Activated CD4-positive, alpha-beta T cell treated with anti-CD3 and anti-CD28 coated beads for 36 hours (primary cell): ENCODE measurements around the gene SLC25A12. TPM values are rescaled to one million over a fixed set of nuclear protein-coding genes. Genes with fewer than 3 reads are reported as not detected.
A peak's percentile ranks its signal among the peaks of the same experiment; 100 is the strongest.

Source experiments
- ATAC-seq: fragments of 200-7000 bp; cut with Tn5 transposase; one replicate; pipeline ENCODE4 v1.10.0; 2021; ENCODE audit warnings: mild to moderate bottlenecking, moderate library complexity
- CTCF ChIA-PET: fragments of 350-600 bp; sonication (Branson Sonifier 250); formaldehyde crosslinking; loops from one replicate; lab custom pipeline; 2021; ENCODE audit warnings: antibody characterized with exemption; lab: Charles Lee
- POLR2A ChIA-PET: fragments of 350-600 bp; sonication (Branson Sonifier 250); formaldehyde crosslinking; loops from one replicate; lab custom pipeline; 2021; ENCODE audit warnings: antibody characterized with exemption, inconsistent platforms; lab: Charles Lee
- DNase-seq: peaks from one replicate; pipeline ENCODE4 v3.0.0-alpha.2; 2020
- H3K27ac Mint-ChIP-seq: one replicate; pipeline ENCODE4 v1.8.0; 2021; ENCODE audit warnings: mixed read lengths
- H3K27me3 Mint-ChIP-seq: one replicate; pipeline ENCODE4 v1.8.0; 2021; ENCODE audit warnings: mixed read lengths
- H3K36me3 Mint-ChIP-seq: one replicate; pipeline ENCODE4 v1.8.0; 2021; ENCODE audit warnings: low read depth, mixed read lengths
- H3K4me1 Mint-ChIP-seq: one replicate; pipeline ENCODE4 v1.8.0; 2021; ENCODE audit warnings: mixed read lengths
- H3K4me3 Mint-ChIP-seq: one replicate; pipeline ENCODE4 v1.8.0; 2021; ENCODE audit warnings: mild to moderate bottlenecking, moderate library complexity, mixed read lengths
- H3K9me3 Mint-ChIP-seq: one replicate; pipeline ENCODE4 v1.8.0; 2021; ENCODE audit warnings: low read depth, mixed read lengths
- intact Hi-C, 2 experiments: fragments of 100-400 bp; cut with DNase I in 1 of 2; cut with micrococcal nuclease in 1 of 2; formaldehyde crosslinking; loops; one replicate each; pipeline versions ENCODE4 v1.14.2 to v1.15.1; 2022 to 2024; cut with DNase I, micrococcal nuclease
- total RNA-seq, 2 experiments: library from RNA; stranded (reverse); gene quantifications; one replicate each; pipeline ENCODE4 v1.2.3, GENCODE V29; 2021

Gene SLC25A12
- 10 to 100 TPM; 19.5 to 22.4 TPM for total RNA-seq

GRCh38 chr2:171893824-171894611, at the start of gene SLC25A12:
Gene SLC25A12, minus strand, starts transcription at chr2:171894244. Its CDS starts 30 bp downstream, at chr2:171894214.
- ATAC-seq, result peak; percentile 98
- no peaks in the 10 kb centered on the region for H3K9me3 Mint-ChIP-seq
- no peaks in the 10 kb centered on the region for H3K27me3 Mint-ChIP-seq

GRCh38 chr2:171941316-171941699, 47.3 kb upstream of the SLC25A12 start:
- intact Hi-C loops, result no loop called here
- CTCF ChIA-PET, result interaction anchor here (0.9 to 1.4 kb wide), 4 partner anchors 10 to 398 kb away, joined by 3 to 5 read pairs (median 3); partner anchors contain the start of gene HAT1
- ATAC-seq, result no peak
- POLR2A ChIA-PET, result no interaction called here
- H3K4me1 Mint-ChIP-seq, result peaks cover 21% of the 10 kb centered on the region
- no peaks in the 10 kb centered on the region for H3K9me3 Mint-ChIP-seq
- H3K4me3 Mint-ChIP-seq, result no peak overlapping the region
- no peak for DNase-seq
- H3K36me3 Mint-ChIP-seq, result peaks cover 10% of the 10 kb centered on the region
- H3K27ac Mint-ChIP-seq, result no peak overlapping the region
- H3K27me3 Mint-ChIP-seq, result no peaks in the 10 kb centered on the region

More at GRCh38 chr2:171893824-171894611, at the start of gene SLC25A12:
- Mint-ChIP-seq H3K36me3 (peaks cover 22% of the 10 kb centered on the region), H3K4me3 (peak within 1 kb of the TSS; percentile 100), H3K4me1 (peaks cover 30% of the 10 kb centered on the region), H3K27ac (peak within 1 kb of the TSS; percentile 98)
- POLR2A ChIA-PET, result interaction anchor here (1.1 to 1.2 kb wide), 2 partner anchors 29 to 30 kb away, joined by 5 read pairs; partner anchors contain the start of gene HAT1
- peak; percentile 88 for DNase-seq
- CTCF ChIA-PET, result interaction anchor here (0.6 to 1.4 kb wide), 4 partner anchors 8 to 217 kb away, joined by 3 to 5 read pairs (median 3); partner anchors contain the start of genes DLX2 and HAT1
- intact Hi-C loops, result loop anchor here (1.0 to 2.0 kb wide), 6 partner anchors 28 to 661 kb away; partner anchors contain the start of genes HAT1 (in 2 of the 2), METAP1D (in 2 of the 2), DCAF17 (in 1 of the 2) and DLX2 (in 1 of the 2)

- CTCF ChIA-PET, result interaction anchor here (0.6 to 1.0 kb wide), 3 partner anchors 98 to 236 kb away, joined by 3 to 5 read pairs (median 3); no protein-coding TSS in a partner anchor
- ATAC-seq, result no peak
Observed at GRCh38 chr2:171939743-171940071, 45.7 kb upstream of the SLC25A12 start.

GRCh38 chr2:171939058-171939742, 45.2 kb upstream of the SLC25A12 start:
- ATAC-seq (no peak), DNase-seq (no peak)
- Mint-ChIP-seq H3K27ac (no peak overlapping the region), H3K27me3 (no peaks in the 10 kb centered on the region), H3K36me3 (peaks cover 15% of the 10 kb centered on the region), H3K4me1 (peaks cover 27% of the 10 kb centered on the region), H3K9me3 (no peaks in the 10 kb centered on the region), H3K4me3 (no peak overlapping the region)
- CTCF ChIA-PET, result interaction anchor here (0.6 to 1.0 kb wide), 2 partner anchors 99 to 235 kb away, joined by 3 to 5 read pairs; no protein-coding TSS in a partner anchor
- intact Hi-C loops, result no loop called here
- POLR2A ChIA-PET, result no interaction called here

More at GRCh38 chr2:171939743-171940071, 45.7 kb upstream of the SLC25A12 start:
- intact Hi-C loops, result no loop called here
- Mint-ChIP-seq H3K36me3 (peaks cover 12% of the 10 kb centered on the region), H3K27ac (no peak overlapping the region), H3K27me3 (no peaks in the 10 kb centered on the region), H3K9me3 (no peaks in the 10 kb centered on the region), H3K4me1 (peaks cover 27% of the 10 kb centered on the region), H3K4me3 (no peak overlapping the region)
- POLR2A ChIA-PET, result interaction anchor here (0.5 kb wide), 1 partner anchor 63 kb away, joined by 3 read pairs; no protein-coding TSS in a partner anchor
- no peak for DNase-seq

- CTCF ChIA-PET, result interaction anchor here (0.6 kb wide), 1 partner anchor 174 kb away, joined by 3 read pairs; no protein-coding TSS in a partner anchor
- peaks cover 57% of the 10 kb centered on the region for H3K36me3 Mint-ChIP-seq
- no peak overlapping the region for H3K4me3 Mint-ChIP-seq
- intact Hi-C loops, result no loop called here
- no peak overlapping the region for H3K27ac Mint-ChIP-seq
- no peaks in the 10 kb centered on the region for H3K27me3 Mint-ChIP-seq
- no peak for ATAC-seq
- POLR2A ChIA-PET, result interaction anchor here (0.7 kb wide), 1 partner anchor 13 kb away, joined by 9 read pairs; no protein-coding TSS in a partner anchor
- H3K4me1 Mint-ChIP-seq, result peaks cover 54% of the 10 kb centered on the region
- no peak for DNase-seq
- no peaks in the 10 kb centered on the region for H3K9me3 Mint-ChIP-seq
Observed at GRCh38 chr2:171930385-171930784, 36.3 kb upstream of the SLC25A12 start.

GRCh38 chr2:171924170-171924942, 30.3 kb upstream of the SLC25A12 start:
- DNase-seq (no peak), ATAC-seq (no peak)
- peaks cover 35% of the 10 kb centered on the region for H3K36me3 Mint-ChIP-seq
- intact Hi-C loops, result loop anchor here in 1 of 2 experiments (5.0 to 10.0 kb wide), 2 partner anchors 490 to 543 kb away; partner anchors contain the start of genes DCAF17 and METTL8
- peaks cover 49% of the 10 kb centered on the region for H3K4me1 Mint-ChIP-seq
- ChIA-PET CTCF (no interaction called here), POLR2A (interaction anchor here (0.9 kb wide), 1 partner anchor 31 kb away, joined by 5 read pairs; no protein-coding TSS in a partner anchor)
- no peaks in the 10 kb centered on the region for H3K9me3 Mint-ChIP-seq
- H3K27me3 Mint-ChIP-seq, result no peaks in the 10 kb centered on the region
- H3K4me3 Mint-ChIP-seq, result peak overlapping the region; percentile 94
- H3K27ac Mint-ChIP-seq, result peak overlapping the region; percentile 68

GRCh38 chr2:171923206-171923605, 29.2 kb upstream of the SLC25A12 start:
- no peaks in the 10 kb centered on the region for H3K9me3 Mint-ChIP-seq
- no peaks in the 10 kb centered on the region for H3K27me3 Mint-ChIP-seq
- H3K4me1 Mint-ChIP-seq, result peaks cover 38% of the 10 kb centered on the region
- intact Hi-C loops, result loop anchor here (2.0 to 10.0 kb wide), 3 partner anchors 182 to 544 kb away; partner anchors contain the start of genes DCAF17 (in 1 of the 2) and METTL8 (in 1 of the 2)
- H3K36me3 Mint-ChIP-seq, result peaks cover 27% of the 10 kb centered on the region
- ChIA-PET POLR2A (interaction anchor here (0.6 to 1.3 kb wide), 3 partner anchors 29 to 186 kb away, joined by 3 to 5 read pairs (median 5); partner anchors contain the start of gene SLC25A12), CTCF (interaction anchor here (1.2 to 1.7 kb wide), 3 partner anchors 10 to 219 kb away, joined by 3 to 5 read pairs (median 3); partner anchors contain the start of gene SLC25A12)
- H3K4me3 Mint-ChIP-seq, result peak overlapping the region; percentile 94
- peak overlapping the region; percentile 98 for H3K27ac Mint-ChIP-seq
- no peak for ATAC-seq
- DNase-seq, result peak; percentile 16

GRCh38 chr2:171922230-171923022, 28.4 kb upstream of the SLC25A12 start, which contains the start of gene HAT1:
Gene HAT1, plus strand, starts transcription at chr2:171922461. Its CDS starts 40 bp downstream, at chr2:171922501.
- Mint-ChIP-seq H3K36me3 (peaks cover 20% of the 10 kb centered on the region), H3K27me3 (no peaks in the 10 kb centered on the region), H3K27ac (peak within 1 kb of the TSS; percentile 98), H3K4me3 (peak within 1 kb of the TSS; percentile 94), H3K4me1 (peaks cover 38% of the 10 kb centered on the region), H3K9me3 (no peaks in the 10 kb centered on the region)
- DNase-seq (peak; percentile 99), ATAC-seq (peak; percentile 96)
- ChIA-PET CTCF (interaction anchor here (0.6 to 1.7 kb wide), 9 partner anchors 9 to 691 kb away, joined by 3 to 5 read pairs (median 3); partner anchors contain the start of genes DLX2 and SLC25A12), POLR2A (interaction anchor here (0.6 to 1.3 kb wide), 5 partner anchors 28 to 708 kb away, joined by 3 to 9 read pairs (median 5); partner anchors contain the start of genes DYNC1I2 and SLC25A12)
- intact Hi-C loops, result loop anchor here (1.0 to 10.0 kb wide), 9 partner anchors 28 to 993 kb away; partner anchors contain the start of genes METAP1D (in 2 of the 2), SLC25A12 (in 2 of the 2), DCAF17 (in 1 of the 2) and DLX2 (in 1 of the 2)

GRCh38 chr2:171921970-171922229, 27.9 kb upstream of the SLC25A12 start:
- no peaks in the 10 kb centered on the region for H3K27me3 Mint-ChIP-seq
- intact Hi-C loops, result loop anchor here (1.0 to 10.0 kb wide), 9 partner anchors 28 to 993 kb away; partner anchors contain the start of genes METAP1D (in 2 of the 2), SLC25A12 (in 2 of the 2), DCAF17 (in 1 of the 2) and DLX2 (in 1 of the 2)
- ChIA-PET POLR2A (interaction anchor here (0.6 to 1.3 kb wide), 3 partner anchors 28 to 348 kb away, joined by 3 to 8 read pairs (median 5); partner anchors contain the start of genes DYNC1I2 and SLC25A12), CTCF (interaction anchor here (0.6 to 1.7 kb wide), 6 partner anchors 8 to 691 kb away, joined by 3 to 5 read pairs (median 3); partner anchors contain the start of genes DLX2 and SLC25A12)
- ATAC-seq (peak; percentile 22), DNase-seq (no peak)
- no peaks in the 10 kb centered on the region for H3K9me3 Mint-ChIP-seq
- peak overlapping the region; percentile 94 for H3K4me3 Mint-ChIP-seq
- H3K36me3 Mint-ChIP-seq, result peaks cover 15% of the 10 kb centered on the region
- H3K4me1 Mint-ChIP-seq, result peaks cover 34% of the 10 kb centered on the region
- peak overlapping the region; percentile 98 for H3K27ac Mint-ChIP-seq
